K562 (cell line): ENCODE data around the gene LY6G6F. TPM values are rescaled to one million over a fixed set of nuclear protein-coding genes. Genes with fewer than 3 reads are reported as not detected.

Source experiments
- AFF4 ChIP-seq: sonication (generic); formaldehyde crosslinking; IDR thresholded peaks from 2 replicates; pipeline ENCODE4 v1.8.0; 2023; ENCODE audit warnings: mild to moderate bottlenecking, missing genetic modification reagents
- CTBP1 ChIP-seq: fragments of 450-650 bp; IDR thresholded peaks from 2 replicates; pipeline ENCODE4 v1.6.1; 2016; ENCODE audit warnings: borderline replicate concordance
- DIDO1 ChIP-seq: fragments of 450-650 bp; IDR thresholded peaks from 2 replicates; pipeline ENCODE4 v1.6.1; 2016; ENCODE audit warnings: low read depth, missing biosample characterization, missing genetic modification characterization
- DPF2 ChIP-seq: fragments of 450-650 bp; IDR thresholded peaks from 2 replicates; pipeline ENCODE4 v1.6.1; 2016
- ETS2 ChIP-seq: IDR thresholded peaks from 2 replicates; pipeline ENCODE4 v1.6.1; 2016; ENCODE audit warnings: borderline replicate concordance, missing genetic modification characterization, mild to moderate bottlenecking, moderate library complexity, missing compliant biosample characterization; ENCODE audit not compliant: poor library complexity, severe bottlenecking
- ILF3 ChIP-seq: fragments of 450-650 bp; IDR thresholded peaks from 2 replicates; pipeline ENCODE4 v1.6.1; 2018; ENCODE audit warnings: antibody characterized with exemption, mild to moderate bottlenecking, moderate library complexity, borderline replicate concordance
- MTA3 ChIP-seq: fragments of 450-650 bp; formaldehyde crosslinking; IDR thresholded peaks from 2 replicates; pipeline ENCODE4 v1.6.1; 2017; ENCODE audit warnings: mild to moderate bottlenecking, borderline replicate concordance
- POU5F1 ChIP-seq: fragments of 150-350 bp; IDR thresholded peaks from 2 replicates; pipeline ENCODE4 v1.6.1; 2014; ENCODE audit warnings: borderline replicate concordance, low read length, low read depth, mild to moderate bottlenecking; ENCODE audit not compliant: partially characterized antibody
- RBBP5 ChIP-seq: fragments of 200-600 bp; sonication (generic); IDR thresholded peaks from 2 replicates; pipeline ENCODE4 v1.6.1; 2012; ENCODE audit warnings: borderline replicate concordance, mild to moderate bottlenecking, low read length, control low read depth, inconsistent platforms; ENCODE audit not compliant: insufficient read depth, poor library complexity, severe bottlenecking
- SMARCE1 ChIP-seq: fragments of 450-650 bp; IDR thresholded peaks from 2 replicates; pipeline ENCODE4 v1.7.1; 2016; ENCODE audit warnings: mild to moderate bottlenecking
- SRSF1 ChIP-seq: fragments of 200-400 bp; formaldehyde crosslinking; IDR thresholded peaks from 2 replicates; pipeline ENCODE4 v1.6.1; 2017; ENCODE audit warnings: mild to moderate bottlenecking, low read depth, low read length, moderate library complexity
- ZNF212 ChIP-seq: fragments of 450-650 bp; formaldehyde crosslinking; IDR thresholded peaks from 2 replicates; pipeline ENCODE4 v1.4.0; 2020; ENCODE audit warnings: mild to moderate bottlenecking
- ZNF280B ChIP-seq: fragments of 250-450 bp; sonication (Bioruptor Pico); IDR thresholded peaks from 2 replicates; pipeline ENCODE4 v1.5.1; 2021; ENCODE audit warnings: mild to moderate bottlenecking
- ZNF354B ChIP-seq: fragments of 250-450 bp; sonication (Bioruptor Pico); IDR thresholded peaks from 2 replicates; pipeline ENCODE4 v1.4.0; 2020
- ZNF586 ChIP-seq: fragments of 450-650 bp; formaldehyde crosslinking; conservative IDR thresholded peaks from 2 replicates; pipeline ENCODE4 v1.4.0; 2020; ENCODE audit warnings: mild to moderate bottlenecking, moderate library complexity
- polyA plus RNA-seq, 8 experiments: library from polyadenylated mRNA; depleted of rRNA in 4 of 8; stranded (reverse) in 5 of 8; unstranded in 3 of 8; fragments of >200 nt; fragmentation: Nextera tagmentation in 2 of 8; fragmentation: Illumina TruSeq in 1 of 8; extraction: Ambion mirVana in 2 of 8; extraction: Trizol in 1 of 8; gene quantifications; 2 replicates each; pipeline versions ENCODE4 v1.2.1 to v1.2.3, GENCODE V29; 2011 to 2014; ENCODE audit warnings: inconsistent platforms in 1 of 8, missing spikeins in 1 of 8
- total RNA-seq, 7 experiments: library from RNA; depleted of rRNA in 6 of 7; stranded (reverse); fragments of >200 nt in 6 of 7; fragmentation: Illumina TruSeq in 2 of 7; extraction: Trizol in 2 of 7; gene quantifications; 2 replicates each; pipeline versions ENCODE4 v1.2.1 to v1.2.3, GENCODE V29; 2011 to 2021; ENCODE audit warnings: low replicate concordance in 1 of 7
- TF ChIP-seq, protein P1 (sequence below): fragments of 450-650 bp; conservative IDR thresholded peaks from 2 replicates; pipeline ENCODE4 v1.6.1; 2016; ENCODE audit warnings: missing genetic modification characterization, low read depth, mild to moderate bottlenecking, missing compliant biosample characterization, moderate library complexity
- TF ChIP-seq, protein P2 (sequence below), 3 experiments: IDR thresholded peaks in 2 of 3; conservative IDR thresholded peaks in 1 of 3; 2 replicates each; pipeline ENCODE4 v1.5.1; 2011 to 2012; ENCODE audit warnings: low read length in 3 of 3, mild to moderate bottlenecking in 3 of 3, control low read depth in 2 of 3, improper control_type of control experiment in 1 of 3, inconsistent platforms in 1 of 3, low read depth in 1 of 3, mixed read lengths in 1 of 3, moderate library complexity in 1 of 3; ENCODE audit not compliant: insufficient read depth in 2 of 3

LY6G6F gene
- total and polyA plus RNA-seq, 9 of the 15 experiments (the other 6 are each of a cell fraction or from before 2014, with no cell fraction given): 0.14 to 0.50 (median 0.28) TPM; not detected in 2

GRCh38 chr6:31689249-31690110, 17.2 kb upstream of the LY6G6F start (continued):
- TF ChIP-seq ZNF586 (CRISPR knock-in tag): no peak
- TF ChIP-seq RBBP5: no peak
- no peak for TF ChIP-seq ZNF280B (CRISPR knock-in tag)
- TF ChIP-seq SMARCE1: no peak
- TF ChIP-seq SRSF1: no peak
- no peak for TF ChIP-seq AFF4 (CRISPR knock-in tag)
- no peak for TF ChIP-seq DPF2
- TF ChIP-seq, protein P1, sequence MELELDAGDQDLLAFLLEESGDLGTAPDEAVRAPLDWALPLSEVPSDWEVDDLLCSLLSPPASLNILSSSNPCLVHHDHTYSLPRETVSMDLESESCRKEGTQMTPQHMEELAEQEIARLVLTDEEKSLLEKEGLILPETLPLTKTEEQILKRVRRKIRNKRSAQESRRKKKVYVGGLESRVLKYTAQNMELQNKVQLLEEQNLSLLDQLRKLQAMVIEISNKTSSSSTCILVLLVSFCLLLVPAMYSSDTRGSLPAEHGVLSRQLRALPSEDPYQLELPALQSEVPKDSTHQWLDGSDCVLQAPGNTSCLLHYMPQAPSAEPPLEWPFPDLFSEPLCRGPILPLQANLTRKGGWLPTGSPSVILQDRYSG: no peak
- no peak; the same call in 1 of the 2 replicates for TF ChIP-seq CTBP1
- no peak for TF ChIP-seq DIDO1 (tag)
- TF ChIP-seq ETS2 (tag): no peak
- TF ChIP-seq POU5F1: no peak
- TF ChIP-seq ZNF212: no peak
- TF ChIP-seq, protein P2, sequence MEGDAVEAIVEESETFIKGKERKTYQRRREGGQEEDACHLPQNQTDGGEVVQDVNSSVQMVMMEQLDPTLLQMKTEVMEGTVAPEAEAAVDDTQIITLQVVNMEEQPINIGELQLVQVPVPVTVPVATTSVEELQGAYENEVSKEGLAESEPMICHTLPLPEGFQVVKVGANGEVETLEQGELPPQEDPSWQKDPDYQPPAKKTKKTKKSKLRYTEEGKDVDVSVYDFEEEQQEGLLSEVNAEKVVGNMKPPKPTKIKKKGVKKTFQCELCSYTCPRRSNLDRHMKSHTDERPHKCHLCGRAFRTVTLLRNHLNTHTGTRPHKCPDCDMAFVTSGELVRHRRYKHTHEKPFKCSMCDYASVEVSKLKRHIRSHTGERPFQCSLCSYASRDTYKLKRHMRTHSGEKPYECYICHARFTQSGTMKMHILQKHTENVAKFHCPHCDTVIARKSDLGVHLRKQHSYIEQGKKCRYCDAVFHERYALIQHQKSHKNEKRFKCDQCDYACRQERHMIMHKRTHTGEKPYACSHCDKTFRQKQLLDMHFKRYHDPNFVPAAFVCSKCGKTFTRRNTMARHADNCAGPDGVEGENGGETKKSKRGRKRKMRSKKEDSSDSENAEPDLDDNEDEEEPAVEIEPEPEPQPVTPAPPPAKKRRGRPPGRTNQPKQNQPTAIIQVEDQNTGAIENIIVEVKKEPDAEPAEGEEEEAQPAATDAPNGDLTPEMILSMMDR (IDR thresholded peaks at IDR 0.05 in 2 of 3, conservative IDR thresholded peaks at IDR 0.05 in 1 of 3; ENCODE audit: insufficient read depth in 2 of 3, low read depth in 1 of 3, low read length in 3 of 3): peak; percentile 63 to 96 (median 68)
- no peak for TF ChIP-seq ZNF354B (CRISPR knock-in tag)
- no peak for TF ChIP-seq MTA3
- TF ChIP-seq ILF3: no peak
